Liver (tissue), 9 donors: ENCODE measurements around the gene SHC3. TPM values are rescaled to one million over a fixed set of nuclear protein-coding genes. Genes with fewer than 3 reads are reported as not detected.

Source experiments
- DNase-seq: peaks from one replicate; pipeline ENCODE4 v3.0.0-alpha.2; 2017; ENCODE audit warnings: low spot score
- H3K27ac ChIP-seq, 2 donors: one replicate each; pipeline ENCODE4 v1.7.0; 2013; ENCODE audit warnings: inconsistent platforms in 2 of 2, low read length in 2 of 2, control low read depth in 1 of 2, low read depth in 1 of 2, mild to moderate bottlenecking in 1 of 2
- H3K27me3 ChIP-seq, 4 donors: one replicate each; pipeline versions ENCODE4 v1.6.1 to v1.7.0; 2013; ENCODE audit warnings: low read length in 3 of 4, inconsistent platforms in 1 of 4, mild to moderate bottlenecking in 1 of 4, moderate library complexity in 1 of 4; ENCODE audit not compliant: control insufficient read depth in 4 of 4, insufficient read depth in 4 of 4
- H3K36me3 ChIP-seq, 4 donors: one replicate each; pipeline versions ENCODE4 v1.6.1 to v1.7.0; 2013; ENCODE audit warnings: low read length in 3 of 4, mild to moderate bottlenecking in 3 of 4, low read depth in 1 of 4, moderate library complexity in 1 of 4; ENCODE audit not compliant: control insufficient read depth in 4 of 4, insufficient read depth in 3 of 4
- H3K4me1 ChIP-seq, 4 donors: one replicate each; pipeline versions ENCODE4 v1.6.1 to v1.7.0; 2013; ENCODE audit warnings: low read length in 3 of 4, mild to moderate bottlenecking in 3 of 4, moderate library complexity in 1 of 4; ENCODE audit not compliant: control insufficient read depth in 4 of 4, insufficient read depth in 4 of 4
- H3K4me3 ChIP-seq, 3 donors: one replicate each; pipeline versions ENCODE4 v1.6.1 to v1.7.0; 2013; ENCODE audit warnings: low read length in 3 of 3, control low read depth in 1 of 3, low read depth in 1 of 3, mild to moderate bottlenecking in 1 of 3
- H3K9ac ChIP-seq, 2 donors: one replicate each; pipeline ENCODE4 v1.7.0; 2013; ENCODE audit warnings: low read length in 2 of 2, mild to moderate bottlenecking in 2 of 2, moderate library complexity in 2 of 2, control low read depth in 1 of 2, low read depth in 1 of 2
- H3K9me3 ChIP-seq, 4 donors: one replicate each; pipeline versions ENCODE4 v1.6.1 to v1.7.0; 2013; ENCODE audit warnings: low read length in 3 of 4; ENCODE audit not compliant: control insufficient read depth in 4 of 4
- ATF3 ChIP-seq: IDR thresholded peaks from 2 replicates; pipeline ENCODE4 v1.6.1; 2016; ENCODE audit warnings: antibody characterized with exemption
- CTCF ChIP-seq: fragments of 150-350 bp; IDR thresholded peaks from 2 replicates; pipeline ENCODE4 v1.5.1; 2017; ENCODE audit warnings: improper control_type of control experiment, low read depth, low read length; ENCODE audit not compliant: missing input control
- EGR1 ChIP-seq, 2 donors: IDR thresholded peaks; 2 replicates each; pipeline ENCODE4 v1.6.1; 2016 to 2018; ENCODE audit warnings: antibody characterized with exemption in 2 of 2, low read depth in 2 of 2
- FOXA1 ChIP-seq: IDR thresholded peaks from 2 replicates; pipeline ENCODE4 v1.6.1; 2016; ENCODE audit warnings: antibody characterized with exemption
- FOXA2 ChIP-seq: IDR thresholded peaks from 2 replicates; pipeline ENCODE4 v1.6.1; 2016; ENCODE audit warnings: antibody characterized with exemption
- GABPA ChIP-seq, 2 donors: IDR thresholded peaks in 1 of 2; conservative IDR thresholded peaks in 1 of 2; 2 replicates each; pipeline ENCODE4 v1.6.1; 2016; ENCODE audit warnings: antibody characterized with exemption in 2 of 2, mild to moderate bottlenecking in 1 of 2, moderate library complexity in 1 of 2
- HNF4A ChIP-seq, 2 donors: conservative IDR thresholded peaks; 2 replicates each; pipeline ENCODE4 v1.6.1; 2016; ENCODE audit warnings: antibody characterized with exemption in 2 of 2, mild to moderate bottlenecking in 2 of 2
- HNF4G ChIP-seq: IDR thresholded peaks from 2 replicates; pipeline ENCODE4 v1.6.1; 2016; ENCODE audit warnings: antibody characterized with exemption
- JUND ChIP-seq, 2 donors: IDR thresholded peaks; 2 replicates each; pipeline ENCODE4 v1.6.1; 2016; ENCODE audit warnings: antibody characterized with exemption in 2 of 2
- MAX ChIP-seq: IDR thresholded peaks from 2 replicates; pipeline ENCODE4 v1.6.1; 2016; ENCODE audit warnings: antibody characterized with exemption
- NR2F2 ChIP-seq: IDR thresholded peaks from 2 replicates; pipeline ENCODE4 v1.6.1; 2016; ENCODE audit warnings: antibody characterized with exemption
- RAD21 ChIP-seq, 2 donors: IDR thresholded peaks; 2 replicates each; pipeline ENCODE4 v1.6.1; 2016; ENCODE audit warnings: antibody characterized with exemption in 2 of 2, mild to moderate bottlenecking in 2 of 2
- REST ChIP-seq: IDR thresholded peaks from 2 replicates; pipeline ENCODE4 v1.6.1; 2016; ENCODE audit warnings: antibody characterized with exemption, mild to moderate bottlenecking
- RXRA ChIP-seq, 2 donors: IDR thresholded peaks; 2 replicates each; pipeline ENCODE4 v1.6.1; 2017 to 2018; ENCODE audit warnings: antibody characterized with exemption in 2 of 2, mild to moderate bottlenecking in 1 of 2
- SP1 ChIP-seq: IDR thresholded peaks from 2 replicates; pipeline ENCODE4 v1.6.1; 2018; ENCODE audit warnings: antibody characterized with exemption, mild to moderate bottlenecking
- TAF1 ChIP-seq: conservative IDR thresholded peaks from 2 replicates; pipeline ENCODE4 v1.6.1; 2016; ENCODE audit warnings: antibody characterized with exemption, mild to moderate bottlenecking
- YY1 ChIP-seq: IDR thresholded peaks from 2 replicates; pipeline ENCODE4 v1.6.1; 2016; ENCODE audit warnings: antibody characterized with exemption, mild to moderate bottlenecking
- ZBTB33 ChIP-seq: IDR thresholded peaks from 2 replicates; pipeline ENCODE4 v1.6.1; 2016; ENCODE audit warnings: antibody characterized with exemption
- WGBS: extraction: QIAGEN DNeasy Blood & Tissue Kit; methylation state at CpG from one replicate; pipeline ENCODE4 v1.1.7; 2013; 5-methylcytosine and 5-hydroxymethylcytosine counted together
- polyA plus RNA-seq, 2 donors: library from polyadenylated mRNA; stranded (reverse) in 1 of 2; unstranded in 1 of 2; fragments of 200-250 nt in 1 of 2; fragments of >200 nt in 1 of 2; fragmentation: Nextera tagmentation in 1 of 2; extraction: Ambion mirVana in 1 of 2; gene quantifications; one replicate each; pipeline versions ENCODE4 v1.2.1 to v1.2.3, GENCODE V29; 2013 to 2015
- total RNA-seq, 2 donors: library from RNA; depleted of rRNA; stranded (reverse); fragments of >200 nt; gene quantifications; one replicate each; pipeline ENCODE4 v1.2.3, GENCODE V29; 2014
- donor health status: healthy.
- donor health status: healthy.
- donor health status: healthy.
- donor health status: healthy.
- donor health status: healthy.

Gene SHC3
- total and polyA plus RNA-seq, 4 donors: 0.03 to 0.08 (median 0.04) TPM

GRCh38 chr9:89109666-89110065 lies 69.0 kb downstream of the SHC3 start:
- Histone ChIP-seq H3K27me3 (no peaks in the 10 kb centered on the region), H3K4me3 (no peak overlapping the region), H3K36me3 (no peaks in the 10 kb centered on the region), H3K4me1 (no peaks in the 10 kb centered on the region), H3K9me3 (no peaks in the 10 kb centered on the region), H3K27ac (no peak overlapping the region), H3K9ac (no peak overlapping the region)
- no peak for DNase-seq
- TF ChIP-seq TAF1 (no peak), ATF3 (no peak), RAD21 (IDR thresholded peaks at IDR 0.05) (no peak), JUND (IDR thresholded peaks at IDR 0.05) (no peak), EGR1 (IDR thresholded peaks at IDR 0.05; ENCODE audit: low read depth in 2 of 2) (no peak), FOXA1 (no peak), MAX (no peak), REST (no peak), GABPA (IDR thresholded peaks at IDR 0.05 in 1 of 2, conservative IDR thresholded peaks at IDR 0.05 in 1 of 2) (no peak), HNF4G (no peak), SP1 (no peak), CTCF (no peak), NR2F2 (no peak), HNF4A (conservative IDR thresholded peaks at IDR 0.05) (no peak), RXRA (IDR thresholded peaks at IDR 0.05) (no peak), FOXA2 (no peak), ZBTB33 (no peak), YY1 (no peak)

- Histone ChIP-seq H3K4me3 (no peak overlapping the region), H3K9ac (no peak overlapping the region), H3K4me1 (no peaks in the 10 kb centered on the region), H3K27ac (no peak overlapping the region), H3K36me3 (no peaks in the 10 kb centered on the region), H3K9me3 (no peaks in the 10 kb centered on the region), H3K27me3 (no peaks in the 10 kb centered on the region)
- 83% methylated on average over 3 of the region's 3 CpGs for WGBS
- DNase-seq: no peak
- TF ChIP-seq RAD21 (IDR thresholded peaks at IDR 0.05) (no peak), YY1 (no peak), HNF4A (conservative IDR thresholded peaks at IDR 0.05) (no peak), RXRA (IDR thresholded peaks at IDR 0.05) (no peak), EGR1 (IDR thresholded peaks at IDR 0.05; ENCODE audit: low read depth in 2 of 2) (no peak), REST (no peak), TAF1 (no peak), JUND (IDR thresholded peaks at IDR 0.05) (no peak), MAX (no peak), FOXA1 (no peak), NR2F2 (no peak), GABPA (IDR thresholded peaks at IDR 0.05 in 1 of 2, conservative IDR thresholded peaks at IDR 0.05 in 1 of 2) (no peak), SP1 (no peak)
These were observed 71.2 kb downstream of the SHC3 start for GRCh38 chr9:89107406-89107805.
